ENCODE data around the gene ACVRL1. TPM values are rescaled to one million over a fixed set of nuclear protein-coding genes. Genes with fewer than 3 reads are reported as not detected.
A peak's percentile ranks its signal among the peaks of the same experiment; 100 is the strongest.

Gene ACVRL1
- total and polyA plus RNA-seq, 4 donors = 3.1 to 7.9 (median 6.1) TPM

GRCh38 chr12:51926064-51926632, 18.8 kb downstream of the ACVRL1 start:
- H3K36me3 ChIP-seq (ENCODE audit: control insufficient read depth in 4 of 4, insufficient read depth in 3 of 4, low read depth in 1 of 4, low read length in 3 of 4) = no peaks in the 10 kb centered on the region
- H3K4me3 ChIP-seq (ENCODE audit: low read depth in 1 of 3, low read length in 3 of 3) = no peak overlapping the region
- no peak for DNase-seq (ENCODE audit: low spot score)
- peaks cover 11 to 27% (median 22%) of the 10 kb centered on the region in 4 donors for H3K4me1 ChIP-seq (ENCODE audit: control insufficient read depth in 4 of 4, insufficient read depth in 4 of 4, low read length in 3 of 4)
- peak overlapping the region; percentile 46 to 47 for H3K27ac ChIP-seq (ENCODE audit: low read depth in 1 of 2, low read length in 2 of 2)
- TF ChIP-seq REST (IDR thresholded peaks at IDR 0.05) (no peak), SP1 (IDR thresholded peaks at IDR 0.05) (peak; percentile 27), HNF4G (IDR thresholded peaks at IDR 0.05) (no peak), FOXA1 (IDR thresholded peaks at IDR 0.05) (no peak), NR2F2 (IDR thresholded peaks at IDR 0.05) (peak; percentile 93), MAX (IDR thresholded peaks at IDR 0.05) (no peak)
- no peaks in the 10 kb centered on the region for H3K27me3 ChIP-seq (ENCODE audit: control insufficient read depth in 4 of 4, insufficient read depth in 4 of 4, low read length in 3 of 4)
- peak overlapping the region in 1 of 2 donors; percentile 42 for H3K9ac ChIP-seq (ENCODE audit: low read depth in 1 of 2, low read length in 2 of 2)
- no peaks in the 10 kb centered on the region for H3K9me3 ChIP-seq (ENCODE audit: control insufficient read depth in 4 of 4, low read length in 3 of 4)
- 63% methylated on average over 8 of the region's 8 CpGs for WGBS

- H3K9ac ChIP-seq (ENCODE audit: low read depth in 1 of 2, low read length in 2 of 2) = peak overlapping the region in 1 of 2 donors; percentile 42
- H3K9me3 ChIP-seq (ENCODE audit: control insufficient read depth in 4 of 4, low read length in 3 of 4) = no peaks in the 10 kb centered on the region
- DNase-seq (ENCODE audit: low spot score) = no peak
- TF ChIP-seq CTCF (IDR thresholded peaks at IDR 0.05; ENCODE audit: low read depth, low read length, missing input control) (peak; percentile 85), EGR1 (IDR thresholded peaks at IDR 0.05; ENCODE audit: low read depth in 2 of 2) (no peak), HNF4A (conservative IDR thresholded peaks at IDR 0.05) (peak in 1 of 2 donors; percentile 13), RAD21 (IDR thresholded peaks at IDR 0.05) (peak; percentile 93 to 96)
- H3K4me3 ChIP-seq (ENCODE audit: low read depth in 1 of 3, low read length in 3 of 3) = no peak overlapping the region
- no peaks in the 10 kb centered on the region for H3K36me3 ChIP-seq (ENCODE audit: control insufficient read depth in 4 of 4, insufficient read depth in 3 of 4, low read depth in 1 of 4, low read length in 3 of 4)
- H3K27me3 ChIP-seq (ENCODE audit: control insufficient read depth in 4 of 4, insufficient read depth in 4 of 4, low read length in 3 of 4) = no peaks in the 10 kb centered on the region
- 41% methylated on average over 2 of the region's 2 CpGs for whole genome bisulfite sequencing
- H3K27ac ChIP-seq (ENCODE audit: low read depth in 1 of 2, low read length in 2 of 2) = peak overlapping the region; percentile 46 to 47
- H3K4me1 ChIP-seq (ENCODE audit: control insufficient read depth in 4 of 4, insufficient read depth in 4 of 4, low read length in 3 of 4) = peaks cover 10 to 24% (median 19%) of the 10 kb centered on the region in 4 donors
Observed at GRCh38 chr12:51926718-51927117, 19.4 kb downstream of the ACVRL1 start.

Data from liver (tissue), 9 donors.